GM12878 (cell line): Measurements from ENCODE around the gene SH3BP5. TPM values are rescaled to one million over a fixed set of nuclear protein-coding genes. Genes with fewer than 3 reads are reported as not detected.

Experiments
- ATAC-seq: fragments of 200-7000 bp; cut with Tn5 transposase; 3 replicates; pipeline ENCODE4 v1.9.1; 2020; ENCODE audit warnings: mild to moderate bottlenecking, moderate library complexity
- BruUV-seq: library from RNA; stranded (reverse); fragments of 400-500 nt; replicated peaks from 2 replicates; lab custom pipeline; 2021; lab: Mats Ljungman, UMichigan
- CTCF ChIA-PET: fragments of 300-600 bp; sonication (Branson Sonifier 250); formaldehyde crosslinking; extraction: SDS; loops from one replicate; lab custom pipeline; 2021; ENCODE audit warnings: inconsistent platforms; lab: Yijun Ruan, JAX
- POLR2A ChIA-PET: fragments of 350-600 bp; formaldehyde crosslinking; extraction: SDS; loops from one replicate; lab custom pipeline; 2021; ENCODE audit warnings: inconsistent platforms; lab: Charles Lee
- RAD21 ChIA-PET: fragments of 300-600 bp; sonication (Branson Sonifier 250); formaldehyde crosslinking; loops from one replicate; lab custom pipeline; 2023; ENCODE audit warnings: antibody characterized with exemption; ENCODE audit not compliant: unreplicated experiment; lab: Charles Lee
- SMC1A ChIA-PET: fragments of 300-600 bp; sonication (Branson Sonifier 250); formaldehyde crosslinking; loops from one replicate; lab custom pipeline; 2023; ENCODE audit not compliant: unreplicated experiment, uncharacterized antibody; lab: Charles Lee
- DNase-seq: peaks from one replicate; pipeline ENCODE4 v3.0.0-alpha.2; 2011; ENCODE audit warnings: low read depth, low spot score
- FAIRE-seq: peaks from 3 replicates; lab custom pipeline; 2011; peaks lifted over from hg19 to GRCh38; lab: Jason Lieb, UNC
- H2AFZ ChIP-seq: 2 replicates; pipeline ENCODE4 v1.6.0; 2011; ENCODE audit warnings: low read depth, low read length, control low read depth; ENCODE audit not compliant: control insufficient read depth
- H3K27ac ChIP-seq: 2 replicates; pipeline ENCODE4 v1.5.1; 2011; ENCODE audit warnings: control low read depth; ENCODE audit not compliant: control insufficient read depth, insufficient read depth
- H3K27me3 ChIP-seq, 2 experiments: replicated peaks in 1 of 2; 2 replicates each; pipeline versions ENCODE4 v1.6.0 to v1.6.1; 2011; ENCODE audit warnings: low read length in 1 of 2; ENCODE audit not compliant: control insufficient read depth in 2 of 2, insufficient read depth in 2 of 2
- H3K36me3 ChIP-seq, 2 experiments: 2 replicates each; pipeline ENCODE4 v1.5.1; 2011; ENCODE audit warnings: low read length in 1 of 2; ENCODE audit not compliant: control insufficient read depth in 2 of 2, insufficient read depth in 2 of 2
- H3K4me1 ChIP-seq: 2 replicates; pipeline ENCODE4 v1.6.1; 2011; ENCODE audit warnings: mild to moderate bottlenecking, low read length, moderate library complexity, mixed read lengths; ENCODE audit not compliant: control insufficient read depth, insufficient read depth
- H3K4me2 ChIP-seq: 2 replicates; pipeline ENCODE4 v1.6.0; 2011; ENCODE audit warnings: control low read depth; ENCODE audit not compliant: control insufficient read depth, insufficient read depth
- H3K4me3 ChIP-seq: fragments of 200-600 bp; sonication (generic); 2 replicates; pipeline ENCODE4 v1.5.1; 2016
- H3K79me2 ChIP-seq: 2 replicates; pipeline ENCODE4 v1.6.0; 2011; ENCODE audit warnings: low read length; ENCODE audit not compliant: control insufficient read depth, insufficient read depth
- H3K9ac ChIP-seq: 2 replicates; pipeline ENCODE4 v1.8.0; 2011; ENCODE audit warnings: low read length, control low read depth, mixed read lengths; ENCODE audit not compliant: control insufficient read depth, insufficient read depth
- H3K9me3 ChIP-seq: replicated peaks from 3 replicates; pipeline ENCODE4 v1.5.1; 2011; ENCODE audit warnings: mild to moderate bottlenecking, low read length; ENCODE audit not compliant: control insufficient read depth, insufficient read depth
- H4K20me1 ChIP-seq: 2 replicates; pipeline ENCODE4 v1.6.0; 2011; ENCODE audit not compliant: control insufficient read depth, insufficient read depth
- BRCA1 ChIP-seq: IDR thresholded peaks from 2 replicates; pipeline ENCODE4 v1.6.1; 2011; ENCODE audit warnings: low read depth, low read length, improper control_type of control experiment
- EED ChIP-seq: sonication (generic); IDR thresholded peaks from 2 replicates; pipeline ENCODE4 v1.6.1; 2016; ENCODE audit warnings: antibody characterized with exemption, low read depth
- ESRRA ChIP-seq: IDR thresholded peaks from 2 replicates; pipeline ENCODE4 v1.6.1; 2012; ENCODE audit warnings: mild to moderate bottlenecking, low read length, improper control_type of control experiment
- KAT2A ChIP-seq: conservative IDR thresholded peaks from 2 replicates; pipeline ENCODE4 v1.6.1; 2011; ENCODE audit warnings: low read depth, low read length; ENCODE audit not compliant: control insufficient read depth
- POLR2A ChIP-seq: IDR thresholded peaks from 2 replicates; pipeline ENCODE4 v1.6.1; 2011; ENCODE audit warnings: low read depth, mild to moderate bottlenecking, low read length
- POU2F2 ChIP-seq: IDR thresholded peaks from 3 replicates; pipeline ENCODE4 v1.6.1; 2011; ENCODE audit warnings: low read depth, mild to moderate bottlenecking, low read length, borderline replicate concordance
- RUNX3 ChIP-seq: IDR thresholded peaks from 2 replicates; pipeline ENCODE4 v1.6.1; 2012; ENCODE audit warnings: low read length, inconsistent platforms
- ZNF622 ChIP-seq: fragments of 450-650 bp; IDR thresholded peaks from 2 replicates; pipeline ENCODE4 v1.6.1; 2017; ENCODE audit warnings: mild to moderate bottlenecking, inconsistent platforms
- WGBS: methylation state at CpG from one replicate; pipeline ENCODE4 v1.1.6; 2016; ENCODE audit warnings: low lambda C conversion rate; ENCODE audit not compliant: insufficient replicate concordance, insufficient coverage; ENCODE audit errors: missing lambda C conversion rate; 5-methylcytosine and 5-hydroxymethylcytosine counted together
- in situ Hi-C: fragments of 300-500 bp; cut with MboI; formaldehyde crosslinking; loops from 9 replicates; pipeline ENCODE4 v1.14.3; 2018; ENCODE audit warnings: mixed read lengths
- intact Hi-C: fragments of 100-400 bp; cut with micrococcal nuclease; formaldehyde crosslinking; loops from one replicate; pipeline ENCODE4 v1.14.2; 2022; ENCODE audit not compliant: unreplicated experiment
- polyA plus RNA-seq, 11 experiments: library from polyadenylated mRNA; depleted of rRNA in 4 of 11; unstranded in 6 of 11; stranded (reverse) in 5 of 11; fragments of >200 nt; fragmentation: Nextera tagmentation in 4 of 11; fragmentation: Illumina TruSeq in 1 of 11; extraction: Ambion mirVana in 4 of 11; extraction: Trizol in 1 of 11; gene quantifications; 1 replicate in 1 of 11; 2 replicates in 10 of 11; pipeline versions ENCODE4 v1.2.1 to v1.2.3, GENCODE V29; 2011 to 2016; ENCODE audit warnings: inconsistent platforms in 2 of 11, missing spikeins in 2 of 11, low read depth in 1 of 11
- total RNA-seq, 4 experiments: library from RNA; depleted of rRNA in 3 of 4; stranded (reverse); fragments of >200 nt in 3 of 4; fragmentation: Illumina TruSeq in 1 of 4; extraction: Trizol in 1 of 4; gene quantifications; 2 replicates each; pipeline versions ENCODE4 v1.2.1 to v1.2.3, GENCODE V29; 2013 to 2021
- TF ChIP-seq, protein P1 (sequence below): fragments of 450-650 bp; IDR thresholded peaks from 2 replicates; pipeline ENCODE4 v1.6.1; 2016; ENCODE audit warnings: mild to moderate bottlenecking, moderate library complexity, borderline replicate concordance
- TF ChIP-seq, protein P2 (sequence below): fragments of 150-350 bp; IDR thresholded peaks from 2 replicates; pipeline ENCODE4 v1.6.1; 2016; ENCODE audit warnings: low read depth, low read length

Gene SH3BP5
- total and polyA plus RNA-seq, 10 of the 15 experiments (the other 5 are each of a cell fraction or from before 2014, with no cell fraction given), result 14.9 to 87.5 (median 43.7) TPM

DNA sequence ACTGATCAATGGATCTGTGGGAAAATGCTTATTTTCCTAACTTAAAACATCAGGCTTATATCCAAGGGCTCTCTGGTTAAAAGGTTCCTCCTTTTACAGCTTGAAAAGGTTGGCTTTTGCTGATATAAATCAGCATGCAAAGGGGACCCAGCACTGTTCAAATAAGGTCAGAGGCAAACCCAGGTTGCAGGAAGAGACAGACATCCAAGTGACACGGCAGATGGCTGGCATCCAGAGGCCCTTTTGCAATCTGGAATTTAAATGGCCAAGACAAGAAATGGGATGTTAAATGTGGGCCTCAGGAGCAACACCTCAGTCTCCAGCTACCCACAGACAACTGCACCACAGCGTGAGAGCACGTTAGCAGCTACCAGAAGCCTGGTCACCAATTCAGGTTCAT is 6.3 kb downstream of the SH3BP5 start (continued):
- TF ChIP-seq, protein P1, sequence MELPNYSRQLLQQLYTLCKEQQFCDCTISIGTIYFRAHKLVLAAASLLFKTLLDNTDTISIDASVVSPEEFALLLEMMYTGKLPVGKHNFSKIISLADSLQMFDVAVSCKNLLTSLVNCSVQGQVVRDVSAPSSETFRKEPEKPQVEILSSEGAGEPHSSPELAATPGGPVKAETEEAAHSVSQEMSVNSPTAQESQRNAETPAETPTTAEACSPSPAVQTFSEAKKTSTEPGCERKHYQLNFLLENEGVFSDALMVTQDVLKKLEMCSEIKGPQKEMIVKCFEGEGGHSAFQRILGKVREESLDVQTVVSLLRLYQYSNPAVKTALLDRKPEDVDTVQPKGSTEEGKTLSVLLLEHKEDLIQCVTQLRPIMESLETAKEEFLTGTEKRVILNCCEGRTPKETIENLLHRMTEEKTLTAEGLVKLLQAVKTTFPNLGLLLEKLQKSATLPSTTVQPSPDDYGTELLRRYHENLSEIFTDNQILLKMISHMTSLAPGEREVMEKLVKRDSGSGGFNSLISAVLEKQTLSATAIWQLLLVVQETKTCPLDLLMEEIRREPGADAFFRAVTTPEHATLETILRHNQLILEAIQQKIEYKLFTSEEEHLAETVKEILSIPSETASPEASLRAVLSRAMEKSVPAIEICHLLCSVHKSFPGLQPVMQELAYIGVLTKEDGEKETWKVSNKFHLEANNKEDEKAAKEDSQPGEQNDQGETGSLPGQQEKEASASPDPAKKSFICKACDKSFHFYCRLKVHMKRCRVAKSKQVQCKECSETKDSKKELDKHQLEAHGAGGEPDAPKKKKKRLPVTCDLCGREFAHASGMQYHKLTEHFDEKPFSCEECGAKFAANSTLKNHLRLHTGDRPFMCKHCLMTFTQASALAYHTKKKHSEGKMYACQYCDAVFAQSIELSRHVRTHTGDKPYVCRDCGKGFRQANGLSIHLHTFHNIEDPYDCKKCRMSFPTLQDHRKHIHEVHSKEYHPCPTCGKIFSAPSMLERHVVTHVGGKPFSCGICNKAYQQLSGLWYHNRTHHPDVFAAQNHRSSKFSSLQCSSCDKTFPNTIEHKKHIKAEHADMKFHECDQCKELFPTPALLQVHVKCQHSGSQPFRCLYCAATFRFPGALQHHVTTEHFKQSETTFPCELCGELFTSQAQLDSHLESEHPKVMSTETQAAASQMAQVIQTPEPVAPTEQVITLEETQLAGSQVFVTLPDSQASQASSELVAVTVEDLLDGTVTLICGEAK, result no peak
- TF ChIP-seq, all 136 proteins: peak for 0

GRCh38 chr3:15325228-15325627 is 7.2 kb downstream of the SH3BP5 start:
- FAIRE-seq (no peak), ATAC-seq (no peak), DNase-seq (no peak)
- CTCF ChIA-PET, result interaction anchor here (1.2 to 1.6 kb wide), 3 partner anchors 55 to 76 kb away, joined by 3 to 5 read pairs (median 4); no protein-coding TSS in a partner anchor
- RAD21 ChIA-PET, result interaction anchor here (1.3 kb wide), 1 partner anchor 232 kb away, joined by 4 read pairs; no protein-coding TSS in a partner anchor
- in situ Hi-C loops (no loop called here), intact Hi-C loops (no loop called here)
- Histone ChIP-seq H4K20me1 (no peaks in the 10 kb centered on the region), H3K9ac (no peak overlapping the region), H3K9me3 (no peaks in the 10 kb centered on the region), H3K4me2 (no peak overlapping the region), H3K27me3 (no peaks in the 10 kb centered on the region), H3K79me2 (peaks cover 18% of the 10 kb centered on the region), H3K4me1 (peaks cover 32% of the 10 kb centered on the region), H3K27ac (no peak overlapping the region), H3K36me3 (peaks cover 17 to 32% of the 10 kb centered on the region in 2 experiments), H2AFZ (no peak overlapping the region), H3K4me3 (no peak overlapping the region)
- SMC1A ChIA-PET, result interaction anchor here (0.7 to 1.2 kb wide), 2 partner anchors 8 to 54 kb away, joined by 4 to 7 read pairs; no protein-coding TSS in a partner anchor
- POLR2A ChIA-PET, result interaction anchor here (1.2 kb wide), 1 partner anchor 8 kb away, joined by 3 read pairs; no protein-coding TSS in a partner anchor
- no TSS peak for BruUV-seq
- 88% methylated on average over 4 of the region's 4 CpGs for WGBS
- TF ChIP-seq POLR2A (no peak), BRCA1 (no peak), RUNX3 (no peak), EED (no peak), ESRRA (no peak), KAT2A (no peak), ZNF622 (no peak), POU2F2 (no peak)
- TF ChIP-seq, protein P2, sequence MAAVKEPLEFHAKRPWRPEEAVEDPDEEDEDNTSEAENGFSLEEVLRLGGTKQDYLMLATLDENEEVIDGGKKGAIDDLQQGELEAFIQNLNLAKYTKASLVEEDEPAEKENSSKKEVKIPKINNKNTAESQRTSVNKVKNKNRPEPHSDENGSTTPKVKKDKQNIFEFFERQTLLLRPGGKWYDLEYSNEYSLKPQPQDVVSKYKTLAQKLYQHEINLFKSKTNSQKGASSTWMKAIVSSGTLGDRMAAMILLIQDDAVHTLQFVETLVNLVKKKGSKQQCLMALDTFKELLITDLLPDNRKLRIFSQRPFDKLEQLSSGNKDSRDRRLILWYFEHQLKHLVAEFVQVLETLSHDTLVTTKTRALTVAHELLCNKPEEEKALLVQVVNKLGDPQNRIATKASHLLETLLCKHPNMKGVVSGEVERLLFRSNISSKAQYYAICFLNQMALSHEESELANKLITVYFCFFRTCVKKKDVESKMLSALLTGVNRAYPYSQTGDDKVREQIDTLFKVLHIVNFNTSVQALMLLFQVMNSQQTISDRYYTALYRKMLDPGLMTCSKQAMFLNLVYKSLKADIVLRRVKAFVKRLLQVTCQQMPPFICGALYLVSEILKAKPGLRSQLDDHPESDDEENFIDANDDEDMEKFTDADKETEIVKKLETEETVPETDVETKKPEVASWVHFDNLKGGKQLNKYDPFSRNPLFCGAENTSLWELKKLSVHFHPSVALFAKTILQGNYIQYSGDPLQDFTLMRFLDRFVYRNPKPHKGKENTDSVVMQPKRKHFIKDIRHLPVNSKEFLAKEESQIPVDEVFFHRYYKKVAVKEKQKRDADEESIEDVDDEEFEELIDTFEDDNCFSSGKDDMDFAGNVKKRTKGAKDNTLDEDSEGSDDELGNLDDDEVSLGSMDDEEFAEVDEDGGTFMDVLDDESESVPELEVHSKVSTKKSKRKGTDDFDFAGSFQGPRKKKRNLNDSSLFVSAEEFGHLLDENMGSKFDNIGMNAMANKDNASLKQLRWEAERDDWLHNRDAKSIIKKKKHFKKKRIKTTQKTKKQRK, result no peak
- TF ChIP-seq, protein P1, result no peak
